HEK293T (cell line): ENCODE data around the gene HSD17B1.

Experiments
- CTCF ChIA-PET: fragments of 350-600 bp; formaldehyde crosslinking; extraction: SDS; loops from one replicate; lab custom pipeline; 2021; ENCODE audit warnings: antibody characterized with exemption, inconsistent platforms; lab: Yijun Ruan, JAX
- POLR2A ChIA-PET: fragments of 350-600 bp; formaldehyde crosslinking; extraction: SDS; loops from one replicate; lab custom pipeline; 2020; ENCODE audit warnings: antibody characterized with exemption, inconsistent platforms; lab: Yijun Ruan, JAX
- DNase-seq: peaks from one replicate; pipeline ENCODE4 v3.0.0; 2012; ENCODE audit warnings: mixed read lengths; ENCODE audit errors: extremely low spot score
- ARNT ChIP-seq: fragments of 450-650 bp; IDR thresholded peaks from 2 replicates; pipeline ENCODE4 v1.6.1; 2017; ENCODE audit warnings: mild to moderate bottlenecking
- BHLHE40 ChIP-seq: fragments of 450-650 bp; IDR thresholded peaks from 2 replicates; pipeline ENCODE4 v1.6.1; 2016; ENCODE audit warnings: mild to moderate bottlenecking, moderate library complexity, borderline replicate concordance
- CTBP1 ChIP-seq: fragments of 450-650 bp; IDR thresholded peaks from 2 replicates; pipeline ENCODE4 v1.6.1; 2016; ENCODE audit warnings: borderline replicate concordance
- ELF4 ChIP-seq: fragments of 450-650 bp; IDR thresholded peaks from 2 replicates; pipeline ENCODE4 v1.6.1; 2017; ENCODE audit warnings: antibody characterized with exemption
- FOXA1 ChIP-seq: fragments of 450-650 bp; IDR thresholded peaks from 2 replicates; pipeline ENCODE4 v1.6.1; 2016; ENCODE audit warnings: mild to moderate bottlenecking
- FOXK2 ChIP-seq: fragments of 450-650 bp; IDR thresholded peaks from 2 replicates; pipeline ENCODE4 v1.6.1; 2016; ENCODE audit warnings: mild to moderate bottlenecking
- FOXM1 ChIP-seq: fragments of 450-650 bp; IDR thresholded peaks from 2 replicates; pipeline ENCODE4 v1.6.1; 2017; ENCODE audit warnings: mild to moderate bottlenecking, borderline replicate concordance
- HDGF ChIP-seq: fragments of 450-650 bp; IDR thresholded peaks from 2 replicates; pipeline ENCODE4 v1.6.1; 2017; ENCODE audit warnings: antibody characterized with exemption, borderline replicate concordance
- L3MBTL2 ChIP-seq: fragments of 450-650 bp; conservative IDR thresholded peaks from 2 replicates; pipeline ENCODE4 v1.6.1; 2016; ENCODE audit warnings: mild to moderate bottlenecking
- LEF1 ChIP-seq: fragments of 450-650 bp; IDR thresholded peaks from 2 replicates; pipeline ENCODE4 v1.6.1; 2017; ENCODE audit warnings: mild to moderate bottlenecking, borderline replicate concordance
- NFRKB ChIP-seq: fragments of 450-650 bp; IDR thresholded peaks from 2 replicates; pipeline ENCODE4 v1.6.1; 2016; ENCODE audit warnings: mild to moderate bottlenecking, moderate library complexity
- SP1 ChIP-seq: fragments of 450-650 bp; IDR thresholded peaks from 2 replicates; pipeline ENCODE4 v1.6.1; 2017
- SUZ12 ChIP-seq: fragments of 450-650 bp; IDR thresholded peaks from 2 replicates; pipeline ENCODE4 v1.6.1; 2016; ENCODE audit warnings: mild to moderate bottlenecking
- TARDBP ChIP-seq: fragments of 450-650 bp; IDR thresholded peaks from 2 replicates; pipeline ENCODE4 v1.6.1; 2016
- ZNF384 ChIP-seq: fragments of 450-650 bp; IDR thresholded peaks from 2 replicates; pipeline ENCODE4 v1.6.1; 2016
- TF ChIP-seq, protein P1 (sequence below): fragments of 450-650 bp; IDR thresholded peaks from 2 replicates; pipeline ENCODE4 v1.6.1; 2016

HSD17B1 gene

DNA sequence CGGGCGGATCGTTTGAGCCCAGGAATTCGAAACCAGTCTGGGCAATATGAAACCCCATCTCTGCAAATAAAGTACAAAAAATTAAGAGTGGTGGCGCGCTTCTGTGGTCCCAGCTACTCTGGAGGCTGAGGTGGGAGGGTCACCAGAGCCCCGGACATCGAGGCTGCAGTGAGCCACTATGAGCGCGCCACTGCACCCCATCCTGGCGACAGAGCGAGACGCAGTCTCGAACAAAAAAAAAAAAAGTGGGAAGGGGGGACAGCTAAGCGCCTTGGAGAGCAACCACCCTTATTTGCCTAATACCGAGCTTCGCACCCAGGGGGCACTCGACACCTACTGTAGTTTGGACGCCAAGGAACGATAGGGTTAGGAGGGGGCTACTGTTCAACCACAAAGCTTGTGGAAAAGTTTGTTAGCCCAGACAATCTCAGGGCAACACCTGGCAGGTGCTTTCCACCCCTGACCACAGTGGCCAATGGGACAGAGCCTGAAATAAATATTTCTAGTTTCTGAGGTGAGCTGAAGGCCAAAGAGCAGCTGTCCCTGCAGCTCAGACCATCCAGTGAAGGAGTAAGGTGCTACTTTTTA lies 25.7 kb downstream of the HSD17B1 start:
- peak; percentile 85 for DNase-seq
- TF ChIP-seq ARNT (no peak), ZNF384 (peak; percentile 96)
- ChIA-PET POLR2A (interaction anchor here (0.6 to 6.4 kb wide), 26 partner anchors 8 to 246 kb away, joined by 3 to 122 read pairs (median 6); partner anchors contain the start of genes BECN1, CCR10, CNTNAP1 and MLX), CTCF (interaction anchor here (0.5 to 3.5 kb wide), 34 partner anchors 9 to 360 kb away, joined by 3 to 43 read pairs (median 4); partner anchors contain the start of genes BECN1, CNTNAP1, MLX and PLEKHH3)

DNA sequence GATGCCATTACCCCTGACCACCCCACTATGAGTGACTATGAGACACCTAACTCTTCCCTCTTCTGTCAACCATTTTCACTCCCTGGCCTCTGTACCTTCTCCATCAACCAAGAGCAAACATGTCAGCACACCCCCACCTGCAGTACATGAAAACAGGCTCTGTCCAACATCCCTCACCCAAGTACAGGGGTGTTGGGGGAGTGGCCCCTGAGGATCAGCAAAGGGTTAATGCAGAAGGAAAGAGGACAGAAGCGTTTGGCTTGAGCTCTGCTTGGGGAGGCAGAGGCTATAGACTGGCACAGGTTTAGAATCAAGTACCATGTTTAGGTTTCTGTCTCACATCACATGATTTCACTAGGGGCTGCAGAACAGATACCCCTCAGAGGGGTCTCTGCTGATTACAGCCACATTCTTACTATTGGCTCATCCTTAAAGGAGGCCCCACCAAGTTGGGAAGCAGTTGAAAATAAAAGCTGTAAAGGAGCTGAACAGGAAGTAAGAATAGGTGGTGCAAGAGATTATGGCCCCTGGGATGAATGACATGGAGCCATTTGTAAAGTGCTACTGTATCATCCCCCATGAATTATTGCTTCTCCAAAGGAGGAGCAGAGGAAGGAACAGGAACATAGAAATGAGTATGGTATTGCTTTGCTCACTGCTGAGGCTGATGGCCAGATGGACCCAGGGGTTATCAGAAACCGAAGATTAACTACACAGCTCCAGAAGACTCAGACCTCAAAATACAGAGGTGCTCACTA lies 27.2 kb downstream of the HSD17B1 start:
- ChIA-PET CTCF (interaction anchor here (0.5 to 3.5 kb wide), 2 partner anchors 100 to 339 kb away, joined by 3 to 43 read pairs; no protein-coding TSS in a partner anchor), POLR2A (interaction anchor here (0.6 to 6.4 kb wide), 8 partner anchors 12 to 899 kb away, joined by 3 to 122 read pairs (median 4); partner anchors contain the start of genes CCR10, CNTNAP1, PLEKHH3 and RETREG3)
- TF ChIP-seq ZNF384 (no peak), FOXM1 (no peak), CTBP1 (no peak), LEF1 (no peak), BHLHE40 (no peak)
- no peak for DNase-seq

DNA sequence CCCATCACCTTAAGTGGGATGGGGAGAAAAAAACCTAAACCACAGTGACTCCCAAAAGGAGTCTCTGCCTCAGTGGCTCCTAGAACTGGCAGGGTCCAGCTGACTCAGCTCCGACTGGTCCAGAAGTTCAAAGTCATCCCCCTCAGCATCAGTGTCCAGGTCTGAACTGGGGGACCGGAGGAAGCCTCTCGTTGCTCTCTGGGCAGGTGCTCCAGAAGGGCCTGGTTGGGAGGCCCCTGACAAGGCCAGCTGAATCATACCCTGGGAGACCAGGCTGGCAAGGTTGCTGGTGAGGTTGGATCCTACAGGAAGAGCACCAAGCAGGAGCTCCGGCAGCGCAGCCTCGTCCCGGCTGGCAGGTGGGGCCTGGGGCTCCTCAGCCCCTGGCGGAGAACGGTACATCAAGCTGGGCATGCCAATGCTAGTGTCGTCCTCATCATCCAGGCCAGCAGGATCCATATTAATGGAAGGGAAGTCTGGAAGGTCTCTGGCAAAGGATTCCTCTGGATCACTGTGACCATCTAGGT lies 29.1 kb downstream of the HSD17B1 start:
- TF ChIP-seq L3MBTL2 = no peak
- TF ChIP-seq FOXA1 = no peak
- no peak for TF ChIP-seq FOXK2
- no peak for TF ChIP-seq FOXM1
- no peak for TF ChIP-seq SP1
- no peak for TF ChIP-seq HDGF
- no peak for TF ChIP-seq CTBP1
- TF ChIP-seq SUZ12 = no peak
- ChIA-PET CTCF (no interaction called here), POLR2A (interaction anchor here (1.2 to 1.5 kb wide), 5 partner anchors 8 to 95 kb away, joined by 3 to 5 read pairs (median 3); partner anchors contain the start of genes MLX, PLEKHH3, RETREG3 and TUBG1)
- no peak for DNase-seq

DNA sequence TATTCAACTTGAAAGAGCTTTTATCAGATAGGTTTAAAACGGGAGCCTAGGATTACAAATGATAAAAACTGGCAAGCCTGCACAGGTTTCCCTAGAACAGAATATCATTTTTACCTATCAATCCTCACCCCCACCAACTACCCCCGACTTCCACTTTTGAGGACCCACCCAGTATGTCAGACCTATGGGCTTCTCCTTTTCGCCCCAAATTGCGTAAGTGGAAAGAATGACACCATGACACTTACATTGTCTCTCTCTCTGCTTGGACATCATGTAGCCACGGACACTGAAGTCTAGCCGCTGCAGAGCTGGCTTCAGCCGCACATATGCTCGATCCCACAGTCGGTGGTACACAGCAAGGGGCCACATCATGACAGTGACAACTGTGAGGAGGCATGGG lies 32.2 kb downstream of the HSD17B1 start:
- TF ChIP-seq L3MBTL2 (no peak), NFRKB (no peak), FOXK2 (no peak), SUZ12 (no peak), SP1 (no peak), TARDBP (no peak), ZNF384 (no peak), ARNT (no peak), LEF1 (no peak), FOXM1 (no peak), FOXA1 (no peak), CTBP1 (no peak)
- ChIA-PET POLR2A (no interaction called here), CTCF (no interaction called here)
- no peak for DNase-seq

DNA sequence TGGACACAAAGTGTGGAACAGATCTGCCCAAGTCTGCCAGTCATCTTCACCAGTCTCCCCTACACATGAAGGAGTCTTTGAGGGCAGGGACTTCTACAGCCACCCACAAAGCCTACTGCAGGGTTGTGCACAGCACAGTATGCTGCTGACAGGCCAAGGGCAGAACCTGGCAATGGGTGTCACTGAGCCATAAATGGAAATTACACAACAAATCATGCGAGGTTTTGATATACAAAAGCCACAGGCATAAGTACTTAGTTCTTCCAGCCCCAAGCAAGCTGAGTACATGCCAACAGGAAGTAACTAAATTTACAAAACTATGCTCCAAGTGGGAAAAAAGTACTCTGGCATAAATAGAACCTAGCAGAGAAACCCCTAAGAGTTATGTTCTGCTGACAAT lies 32.6 kb downstream of the HSD17B1 start:
- TF ChIP-seq NFRKB (no peak), BHLHE40 (no peak), HDGF (no peak), LEF1 (no peak), TARDBP (no peak), ELF4 (no peak), CTBP1 (no peak), FOXK2 (no peak), SP1 (no peak), FOXA1 (no peak), SUZ12 (no peak), ARNT (no peak), L3MBTL2 (no peak), FOXM1 (no peak), ZNF384 (no peak)
- TF ChIP-seq, protein P1, sequence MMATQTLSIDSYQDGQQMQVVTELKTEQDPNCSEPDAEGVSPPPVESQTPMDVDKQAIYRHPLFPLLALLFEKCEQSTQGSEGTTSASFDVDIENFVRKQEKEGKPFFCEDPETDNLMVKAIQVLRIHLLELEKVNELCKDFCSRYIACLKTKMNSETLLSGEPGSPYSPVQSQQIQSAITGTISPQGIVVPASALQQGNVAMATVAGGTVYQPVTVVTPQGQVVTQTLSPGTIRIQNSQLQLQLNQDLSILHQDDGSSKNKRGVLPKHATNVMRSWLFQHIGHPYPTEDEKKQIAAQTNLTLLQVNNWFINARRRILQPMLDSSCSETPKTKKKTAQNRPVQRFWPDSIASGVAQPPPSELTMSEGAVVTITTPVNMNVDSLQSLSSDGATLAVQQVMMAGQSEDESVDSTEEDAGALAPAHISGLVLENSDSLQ = no peak
- DNase-seq = no peak
- ChIA-PET POLR2A (interaction anchor here (1.0 to 1.4 kb wide), 2 partner anchors 23 to 24 kb away, joined by 3 to 4 read pairs; partner anchors contain the start of genes RETREG3 and TUBG1), CTCF (no interaction called here)

DNA sequence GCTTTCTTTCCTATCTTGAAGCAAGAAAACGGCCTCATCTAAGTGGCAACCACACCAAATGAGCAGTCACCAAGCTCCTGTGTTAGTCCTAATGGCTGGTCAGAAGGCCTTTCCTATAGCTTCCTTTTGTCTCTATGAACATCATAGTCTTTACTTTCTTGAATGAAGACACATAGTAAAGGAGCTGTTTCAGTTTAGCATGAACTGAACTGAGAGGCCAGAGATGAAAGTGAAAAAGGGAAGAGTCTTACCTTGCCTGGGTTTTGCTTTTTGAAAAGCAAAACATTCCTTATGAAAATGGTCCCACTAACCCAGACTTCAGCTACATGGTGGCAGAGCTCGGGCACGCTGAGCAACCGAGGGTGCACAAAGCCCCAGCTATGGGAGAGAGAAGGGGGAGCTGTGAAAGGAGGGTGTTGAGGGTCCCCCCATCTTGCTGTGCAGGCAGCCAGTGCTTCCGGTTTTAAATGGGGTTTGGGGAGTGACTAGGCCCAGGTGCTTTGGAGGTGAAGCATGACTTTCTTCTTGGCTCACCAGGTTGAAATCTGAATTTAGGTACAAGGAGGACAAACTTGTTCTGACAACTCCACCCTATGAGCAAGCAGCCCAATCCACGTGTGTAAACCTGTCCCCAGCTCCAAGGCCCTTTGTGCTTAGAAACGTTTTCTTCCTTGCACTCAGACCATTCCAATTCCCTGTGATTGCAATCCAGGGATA lies 33.9 kb downstream of the HSD17B1 start:
- ChIA-PET CTCF (interaction anchor here (1.5 to 1.7 kb wide), 2 partner anchors 8 to 177 kb away, joined by 4 to 7 read pairs; no protein-coding TSS in a partner anchor), POLR2A (interaction anchor here (0.8 to 2.2 kb wide), 3 partner anchors 21 to 50 kb away, joined by 3 to 11 read pairs (median 4); partner anchors contain the start of genes RETREG3 and TUBG1)
- no peak for DNase-seq
- no peak for TF ChIP-seq SUZ12
- no peak for TF ChIP-seq NFRKB
- no peak for TF ChIP-seq CTBP1
- TF ChIP-seq SP1 = no peak
- no peak for TF ChIP-seq LEF1
- TF ChIP-seq ARNT = no peak
- TF ChIP-seq FOXK2 = no peak
- no peak for TF ChIP-seq BHLHE40
- TF ChIP-seq TARDBP = no peak
- TF ChIP-seq FOXM1 = no peak
